Mononuclear cell (primary cell): ENCODE results near the gene MRM2. TPM values are rescaled to one million over a fixed set of nuclear protein-coding genes. Genes with fewer than 3 reads are reported as not detected.
"Not testable (repeated sequence)": the region's sequence is repeated elsewhere in the genome, so short reads cannot be mapped to it uniquely, and the experiment has no call there.

Experiments used
- H3K27me3 ChIP-seq: 2 replicates; pipeline ENCODE4 v1.6.0; 2011; ENCODE audit warnings: low read length, control low read depth; ENCODE audit not compliant: insufficient read depth
- H3K4me1 ChIP-seq: 2 replicates; pipeline ENCODE4 v1.5.1; 2011; ENCODE audit warnings: mild to moderate bottlenecking, low read length, control low read depth; ENCODE audit not compliant: insufficient read depth
- H3K4me3 ChIP-seq: 2 replicates; pipeline ENCODE4 v1.5.1; 2011; ENCODE audit warnings: mild to moderate bottlenecking, low read length, moderate library complexity
- H3K9me3 ChIP-seq: 2 replicates; pipeline ENCODE4 v1.5.1; 2011; ENCODE audit warnings: low read depth, mild to moderate bottlenecking, control low read depth, low read length
- total RNA-seq: library from RNA; depleted of rRNA; stranded (reverse); fragments of >200 nt; gene quantifications from one replicate; pipeline ENCODE4 v1.2.3, GENCODE V29; 2012

Gene MRM2
- total RNA-seq, 1 donor = 4.4 TPM

GRCh38 chr7:2273866-2274265 lies 31.9 kb upstream of the MRM2 start:
- Histone ChIP-seq H3K27me3 (no peaks in the 10 kb centered on the region), H3K4me1 (no peaks in the 10 kb centered on the region), H3K4me3 (no peak overlapping the region), H3K9me3 (no peaks in the 10 kb centered on the region)

GRCh38 chr7:2272031-2272430 lies 30.0 kb upstream of the MRM2 start:
- no peak overlapping the region for H3K4me3 ChIP-seq
- no peaks in the 10 kb centered on the region for H3K9me3 ChIP-seq
- no peaks in the 10 kb centered on the region for H3K27me3 ChIP-seq
- H3K4me1 ChIP-seq = no peaks in the 10 kb centered on the region

- Histone ChIP-seq H3K4me1 (no peaks in the 10 kb centered on the region), H3K27me3 (no peaks in the 10 kb centered on the region), H3K9me3 (no peaks in the 10 kb centered on the region), H3K4me3 (no peak overlapping the region)
Observed at GRCh38 chr7:2271273-2272026, 29.4 kb upstream of the MRM2 start.

- Histone ChIP-seq H3K4me3 (no peak overlapping the region), H3K9me3 (no peaks in the 10 kb centered on the region), H3K27me3 (no peaks in the 10 kb centered on the region), H3K4me1 (no peaks in the 10 kb centered on the region)
Observed at GRCh38 chr7:2270495-2270894, 28.5 kb upstream of the MRM2 start.

GRCh38 chr7:2269991-2270460 lies 28.0 kb upstream of the MRM2 start:
- Histone ChIP-seq H3K9me3 (no peaks in the 10 kb centered on the region), H3K27me3 (no peaks in the 10 kb centered on the region), H3K4me3 (no peak overlapping the region), H3K4me1 (no peaks in the 10 kb centered on the region)

- H3K27me3 ChIP-seq, H3K9me3 ChIP-seq, H3K4me1 ChIP-seq, H3K4me3 ChIP-seq: not testable (repeated sequence)
Observed at GRCh38 chr7:2269089-2269990, 27.3 kb upstream of the MRM2 start.

GRCh38 chr7:2266911-2267310 lies 24.9 kb upstream of the MRM2 start:
- H3K4me3 ChIP-seq = no peak overlapping the region
- H3K9me3 ChIP-seq = no peaks in the 10 kb centered on the region
- no peaks in the 10 kb centered on the region for H3K27me3 ChIP-seq
- peaks cover 6% of the 10 kb centered on the region for H3K4me1 ChIP-seq

GRCh38 chr7:2264158-2264557 lies 22.2 kb upstream of the MRM2 start:
- Histone ChIP-seq H3K9me3 (no peaks in the 10 kb centered on the region), H3K4me1 (peaks cover 14% of the 10 kb centered on the region), H3K27me3 (no peaks in the 10 kb centered on the region), H3K4me3 (no peak overlapping the region)

GRCh38 chr7:2263176-2263575 lies 21.2 kb upstream of the MRM2 start:
- H3K9me3 ChIP-seq = no peaks in the 10 kb centered on the region

GRCh38 chr7:2261611-2262010 lies 19.6 kb upstream of the MRM2 start:
- no peaks in the 10 kb centered on the region for H3K27me3 ChIP-seq
- peaks cover 14% of the 10 kb centered on the region for H3K4me1 ChIP-seq
- peak overlapping the region; percentile 32 for H3K4me3 ChIP-seq
- no peaks in the 10 kb centered on the region for H3K9me3 ChIP-seq

More at GRCh38 chr7:2263176-2263575, 21.2 kb upstream of the MRM2 start:
- Histone ChIP-seq H3K4me1 (peaks cover 14% of the 10 kb centered on the region), H3K27me3 (no peaks in the 10 kb centered on the region), H3K4me3 (no peak overlapping the region)

- no peaks in the 10 kb centered on the region for H3K27me3 ChIP-seq
- H3K4me1 ChIP-seq = peaks cover 14% of the 10 kb centered on the region
- no peaks in the 10 kb centered on the region for H3K9me3 ChIP-seq
- no peak overlapping the region for H3K4me3 ChIP-seq
Observed at GRCh38 chr7:2260820-2261219, 18.8 kb upstream of the MRM2 start.

- Histone ChIP-seq H3K27me3 (no peaks in the 10 kb centered on the region), H3K4me3 (no peak overlapping the region), H3K4me1 (peaks cover 14% of the 10 kb centered on the region), H3K9me3 (no peaks in the 10 kb centered on the region)
Observed at GRCh38 chr7:2259480-2259879, 17.5 kb upstream of the MRM2 start.

GRCh38 chr7:2258661-2259365 lies 16.8 kb upstream of the MRM2 start:
- no peaks in the 10 kb centered on the region for H3K9me3 ChIP-seq
- no peaks in the 10 kb centered on the region for H3K27me3 ChIP-seq
- H3K4me1 ChIP-seq = peaks cover 14% of the 10 kb centered on the region
- H3K4me3 ChIP-seq = no peak overlapping the region

GRCh38 chr7:2257651-2258050 lies 15.6 kb upstream of the MRM2 start:
- Histone ChIP-seq H3K4me3 (no peak overlapping the region), H3K27me3 (no peaks in the 10 kb centered on the region), H3K9me3 (no peaks in the 10 kb centered on the region), H3K4me1 (peaks cover 14% of the 10 kb centered on the region)

- no peak overlapping the region for H3K4me3 ChIP-seq
- H3K9me3 ChIP-seq = no peaks in the 10 kb centered on the region
- H3K4me1 ChIP-seq = peaks cover 10% of the 10 kb centered on the region
- H3K27me3 ChIP-seq = no peaks in the 10 kb centered on the region
Observed at GRCh38 chr7:2257046-2257551, 15.1 kb upstream of the MRM2 start.
